K562 (cell line): Measurements from ENCODE around the gene ARHGEF4. TPM values are rescaled to one million over a fixed set of nuclear protein-coding genes. Genes with fewer than 3 reads are reported as not detected.

Source experiments
- BCL6 ChIP-seq: fragments of 250-450 bp; sonication (Bioruptor Pico); IDR thresholded peaks from 2 replicates; pipeline ENCODE4 v1.4.0; 2020
- CHD4 ChIP-seq: fragments of 200-600 bp; sonication (generic); IDR thresholded peaks from 3 replicates; pipeline ENCODE4 v1.6.1; 2012; ENCODE audit warnings: low read depth, mild to moderate bottlenecking, mixed read lengths, low read length, inconsistent platforms; ENCODE audit not compliant: insufficient read depth, insufficient replicate concordance, poor library complexity, severe bottlenecking
- DEAF1 ChIP-seq: fragments of 450-650 bp; formaldehyde crosslinking; IDR thresholded peaks from 2 replicates; pipeline ENCODE4 v1.4.0; 2020; ENCODE audit warnings: mild to moderate bottlenecking, moderate library complexity
- GTF3C2 ChIP-seq: IDR thresholded peaks from 3 replicates; pipeline ENCODE4 v1.6.1; 2011; ENCODE audit warnings: borderline replicate concordance, mild to moderate bottlenecking, moderate library complexity; ENCODE audit not compliant: insufficient read length; ENCODE audit errors: extremely low read depth
- HDAC1 ChIP-seq, 2 experiments: fragments of 450-650 bp; IDR thresholded peaks; 2 replicates each; pipeline ENCODE4 v1.6.1; 2016 to 2017; ENCODE audit warnings: inconsistent platforms in 1 of 2, mild to moderate bottlenecking in 1 of 2, moderate library complexity in 1 of 2
- HMBOX1 ChIP-seq: sonication (generic); IDR thresholded peaks from 2 replicates; pipeline ENCODE4 v1.6.1; 2016
- HNRNPK ChIP-seq: fragments of 200-400 bp; formaldehyde crosslinking; IDR thresholded peaks from one replicate; pipeline ENCODE4 v1.6.1; 2018; ENCODE audit warnings: mild to moderate bottlenecking, low read depth, low read length; ENCODE audit not compliant: poor library complexity, severe bottlenecking
- KAT8 ChIP-seq: fragments of 450-650 bp; IDR thresholded peaks from 2 replicates; pipeline ENCODE4 v1.6.1; 2016; ENCODE audit warnings: low read depth, mild to moderate bottlenecking
- MCM5 ChIP-seq: fragments of 450-650 bp; IDR thresholded peaks from 2 replicates; pipeline ENCODE4 v1.6.1; 2016; ENCODE audit warnings: low read depth
- NCOA2 ChIP-seq, 2 experiments: fragments of 450-650 bp; IDR thresholded peaks; 2 replicates each; pipeline ENCODE4 v1.6.1; 2018; ENCODE audit warnings: mild to moderate bottlenecking in 2 of 2, moderate library complexity in 1 of 2; ENCODE audit not compliant: partially characterized antibody in 2 of 2
- NKRF ChIP-seq: fragments of 450-650 bp; IDR thresholded peaks from 2 replicates; pipeline ENCODE4 v1.6.1; 2016; ENCODE audit warnings: borderline replicate concordance
- NR2C1 ChIP-seq, 2 experiments: fragments of 450-650 bp; IDR thresholded peaks; 2 replicates each; pipeline ENCODE4 v1.6.1; 2017; ENCODE audit warnings: mild to moderate bottlenecking in 2 of 2, antibody characterized with exemption in 1 of 2, inconsistent platforms in 1 of 2, missing compliant biosample characterization in 1 of 2, missing genetic modification characterization in 1 of 2
- POLR2AphosphoS5 ChIP-seq: IDR thresholded peaks from 2 replicates; pipeline ENCODE4 v1.6.1; 2011; ENCODE audit warnings: mild to moderate bottlenecking, low read depth, low read length, moderate library complexity; ENCODE audit not compliant: control insufficient read depth, insufficient read depth
- PTRF ChIP-seq: fragments of 450-650 bp; IDR thresholded peaks from 2 replicates; pipeline ENCODE4 v1.6.1; 2016; ENCODE audit warnings: mild to moderate bottlenecking, missing genetic modification characterization, missing compliant biosample characterization
- SETDB1 ChIP-seq: IDR thresholded peaks from one replicate; pipeline ENCODE4 v1.6.1; 2012; ENCODE audit warnings: low read length, control low read depth, inconsistent platforms
- SREBF2 ChIP-seq: sonication (generic); formaldehyde crosslinking; IDR thresholded peaks from 2 replicates; pipeline ENCODE4 v1.4.0; 2020; ENCODE audit warnings: mild to moderate bottlenecking, missing genetic modification reagents
- ZNF124 ChIP-seq: sonication (generic); formaldehyde crosslinking; IDR thresholded peaks from 2 replicates; pipeline ENCODE4 v1.8.1; 2022; ENCODE audit warnings: missing genetic modification reagents
- polyA plus RNA-seq, 8 experiments: library from polyadenylated mRNA; depleted of rRNA in 4 of 8; stranded (reverse) in 5 of 8; unstranded in 3 of 8; fragments of >200 nt; fragmentation: Nextera tagmentation in 2 of 8; fragmentation: Illumina TruSeq in 1 of 8; extraction: Ambion mirVana in 2 of 8; extraction: Trizol in 1 of 8; gene quantifications; 2 replicates each; pipeline versions ENCODE4 v1.2.1 to v1.2.3, GENCODE V29; 2011 to 2014; ENCODE audit warnings: inconsistent platforms in 1 of 8, missing spikeins in 1 of 8
- total RNA-seq, 7 experiments: library from RNA; depleted of rRNA in 6 of 7; stranded (reverse); fragments of >200 nt in 6 of 7; fragmentation: Illumina TruSeq in 2 of 7; extraction: Trizol in 2 of 7; gene quantifications; 2 replicates each; pipeline versions ENCODE4 v1.2.1 to v1.2.3, GENCODE V29; 2011 to 2021; ENCODE audit warnings: low replicate concordance in 1 of 7
- TF ChIP-seq, protein P1 (sequence below): conservative IDR thresholded peaks from 2 replicates; pipeline ENCODE4 v1.6.1; 2011; ENCODE audit warnings: low read depth, mild to moderate bottlenecking, low read length; ENCODE audit not compliant: control insufficient read depth

Gene ARHGEF4
- total and polyA plus RNA-seq, 9 of the 15 experiments (the other 6 are each of a cell fraction or from before 2014, with no cell fraction given): not detected

- no peak for TF ChIP-seq NCOA2 (IDR thresholded peaks at IDR 0.05; ENCODE audit: partially characterized antibody in 2 of 2)
- TF ChIP-seq SETDB1: no peak
- no peak for TF ChIP-seq PTRF (tag)
- no peak for TF ChIP-seq BCL6
- TF ChIP-seq ZNF124: no peak
- TF ChIP-seq HMBOX1: no peak
- TF ChIP-seq GTF3C2: no peak
- TF ChIP-seq, protein P1, sequence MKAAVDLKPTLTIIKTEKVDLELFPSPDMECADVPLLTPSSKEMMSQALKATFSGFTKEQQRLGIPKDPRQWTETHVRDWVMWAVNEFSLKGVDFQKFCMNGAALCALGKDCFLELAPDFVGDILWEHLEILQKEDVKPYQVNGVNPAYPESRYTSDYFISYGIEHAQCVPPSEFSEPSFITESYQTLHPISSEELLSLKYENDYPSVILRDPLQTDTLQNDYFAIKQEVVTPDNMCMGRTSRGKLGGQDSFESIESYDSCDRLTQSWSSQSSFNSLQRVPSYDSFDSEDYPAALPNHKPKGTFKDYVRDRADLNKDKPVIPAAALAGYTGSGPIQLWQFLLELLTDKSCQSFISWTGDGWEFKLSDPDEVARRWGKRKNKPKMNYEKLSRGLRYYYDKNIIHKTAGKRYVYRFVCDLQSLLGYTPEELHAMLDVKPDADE: peak; percentile 86
- TF ChIP-seq POLR2AphosphoS5: peak; percentile 78; the same call in 1 of the 2 replicates
- TF ChIP-seq MCM5: no peak
- TF ChIP-seq HNRNPK: peak; percentile 32
- no peak for TF ChIP-seq NR2C1 (IDR thresholded peaks at IDR 0.05)
- no peak for TF ChIP-seq NR2C1 (tag; IDR thresholded peaks at IDR 0.05)
- no peak for TF ChIP-seq NKRF
- TF ChIP-seq DEAF1: no peak
- TF ChIP-seq KAT8: no peak
- TF ChIP-seq SREBF2: no peak
- no peak for TF ChIP-seq HDAC1 (IDR thresholded peaks at IDR 0.05)
- no peak for TF ChIP-seq CHD4
Observed at GRCh38 chr2:131093006-131093695, 256.4 kb downstream of the ARHGEF4 start, which contains the start of gene FAM168B (continued).
